H1 (cell line): Measurements from ENCODE around the gene LYZL4.

ENCODE experiments used
- ATF3 ChIP-seq: IDR thresholded peaks from 2 replicates; pipeline ENCODE4 v1.6.1; 2011; ENCODE audit warnings: low read depth, mild to moderate bottlenecking, low read length; ENCODE audit not compliant: insufficient read depth
- CEBPB ChIP-seq: IDR thresholded peaks from 2 replicates; pipeline ENCODE4 v1.6.1; 2012; ENCODE audit warnings: low read depth, low read length
- CTCF ChIP-seq, 3 experiments: IDR thresholded peaks; 1 replicate in 2 of 3; 2 replicates in 1 of 3; pipeline versions ENCODE4 v1.5.1 to v1.6.1; 2011; ENCODE audit warnings: low read length in 3 of 3, mild to moderate bottlenecking in 3 of 3, inconsistent platforms in 2 of 3, low read depth in 1 of 3, moderate library complexity in 1 of 3; ENCODE audit not compliant: insufficient read depth in 1 of 3; ENCODE audit errors: control extremely low read depth in 1 of 3
- EGR1 ChIP-seq: IDR thresholded peaks from 2 replicates; pipeline ENCODE4 v1.6.1; 2011; ENCODE audit warnings: low read depth, low read length, borderline replicate concordance
- EP300 ChIP-seq, 2 experiments: IDR thresholded peaks; 1 replicate in 1 of 2; 2 replicates in 1 of 2; pipeline ENCODE4 v1.6.1; 2011 to 2012; ENCODE audit warnings: low read depth in 2 of 2, low read length in 2 of 2, mild to moderate bottlenecking in 2 of 2, borderline replicate concordance in 1 of 2, inconsistent platforms in 1 of 2, moderate library complexity in 1 of 2
- EZH2 ChIP-seq: fragments of 200-600 bp; sonication (generic); IDR thresholded peaks from 2 replicates; pipeline ENCODE4 v1.7.1; 2012; ENCODE audit warnings: low read depth, mild to moderate bottlenecking, moderate library complexity, low read length, inconsistent platforms; ENCODE audit not compliant: severe bottlenecking
- GABPA ChIP-seq: IDR thresholded peaks from 2 replicates; pipeline ENCODE4 v1.6.1; 2011; ENCODE audit warnings: mild to moderate bottlenecking, low read length, moderate library complexity, borderline replicate concordance; ENCODE audit not compliant: insufficient read depth
- MAFK ChIP-seq: IDR thresholded peaks from 2 replicates; pipeline ENCODE4 v1.6.1; 2012; ENCODE audit warnings: low read depth, mild to moderate bottlenecking, improper control_type of control experiment, low read length
- POLR2A ChIP-seq, 2 experiments: IDR thresholded peaks; 1 replicate in 1 of 2; 2 replicates in 1 of 2; pipeline ENCODE4 v1.6.1; 2011; ENCODE audit warnings: low read depth in 2 of 2, low read length in 2 of 2, mild to moderate bottlenecking in 2 of 2; ENCODE audit errors: control extremely low read depth in 1 of 2
- RAD21 ChIP-seq, 2 experiments: IDR thresholded peaks in 1 of 2; conservative IDR thresholded peaks in 1 of 2; 2 replicates each; pipeline ENCODE4 v1.6.1; 2011; ENCODE audit warnings: low read depth in 2 of 2, low read length in 2 of 2, improper control_type of control experiment in 1 of 2, inconsistent platforms in 1 of 2, mild to moderate bottlenecking in 1 of 2, moderate library complexity in 1 of 2
- TCF12 ChIP-seq: IDR thresholded peaks from 2 replicates; pipeline ENCODE4 v1.6.1; 2011; ENCODE audit warnings: low read depth, mild to moderate bottlenecking, low read length
- TEAD4 ChIP-seq: IDR thresholded peaks from 2 replicates; pipeline ENCODE4 v1.6.1; 2012; ENCODE audit warnings: low read depth, low read length, inconsistent platforms, mixed read lengths
- YY1 ChIP-seq: IDR thresholded peaks from 2 replicates; pipeline ENCODE4 v1.6.1; 2011; ENCODE audit warnings: low read depth, mild to moderate bottlenecking, low read length

GRCh38 chr3:42377681-42378080, 32.7 kb downstream of the LYZL4 start:
- TF ChIP-seq TCF12 (no peak), CTCF (IDR thresholded peaks at IDR 0.05; ENCODE audit: control extremely low read depth in 1 of 3, insufficient read depth in 1 of 3, low read depth in 1 of 3, low read length in 3 of 3) (no peak), MAFK (no peak), ATF3 (no peak), CEBPB (no peak), YY1 (no peak), GABPA (no peak), RAD21 (IDR thresholded peaks at IDR 0.05 in 1 of 2, conservative IDR thresholded peaks at IDR 0.05 in 1 of 2; ENCODE audit: low read depth in 2 of 2, low read length in 2 of 2) (no peak), EP300 (IDR thresholded peaks at IDR 0.05; ENCODE audit: borderline replicate concordance in 1 of 2, low read depth in 2 of 2, low read length in 2 of 2) (no peak), POLR2A (IDR thresholded peaks at IDR 0.05; ENCODE audit: control extremely low read depth in 1 of 2, low read depth in 2 of 2, low read length in 2 of 2) (no peak), EGR1 (no peak), EZH2 (no peak), TEAD4 (no peak)
